ENCODE results near the gene ADGRG7. TPM values are rescaled to one million over a fixed set of nuclear protein-coding genes. Genes with fewer than 3 reads are reported as not detected.

ADGRG7 gene
- total and polyA plus RNA-seq, 4 donors = not detected

DNA sequence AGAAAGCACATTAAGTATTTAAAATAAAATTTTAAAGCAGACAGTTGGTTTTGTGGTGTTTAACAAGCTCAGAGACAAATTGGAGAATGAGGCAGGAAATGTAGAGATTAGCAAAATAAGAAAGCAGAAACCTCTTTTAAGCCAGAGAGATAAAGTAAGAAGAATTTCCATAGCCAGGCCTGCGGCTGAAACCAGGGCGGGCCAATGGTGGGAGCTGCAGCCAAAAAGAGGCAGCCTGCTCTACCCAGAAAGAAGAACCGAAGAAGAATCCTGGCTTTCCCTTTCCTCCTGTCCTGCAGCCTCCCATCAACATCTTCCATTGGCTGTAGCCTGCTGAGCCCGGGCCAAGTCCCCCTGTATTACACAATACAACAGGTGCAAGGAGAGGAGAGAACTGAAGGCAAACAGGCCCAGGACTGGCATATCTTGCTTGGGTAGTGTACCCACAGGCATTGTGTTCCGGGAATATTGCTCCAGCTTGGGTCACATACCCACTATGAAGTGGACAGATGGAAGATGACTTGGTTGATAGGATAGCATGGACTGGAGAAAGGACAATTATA lies 88.4 kb downstream of the ADGRG7 start:
- Histone ChIP-seq H3K9me3 (ENCODE audit: control insufficient read depth in 4 of 4, insufficient read depth in 3 of 4, low read length in 3 of 4) (peaks cover 0 to 4% (median 0%) of the 10 kb centered on the region in 4 donors), H3K4me1 (ENCODE audit: control insufficient read depth in 5 of 5, insufficient read depth in 5 of 5, low read length in 5 of 5) (peaks cover 0 to 22% (median 6%) of the 10 kb centered on the region in 5 donors), H3K4me3 (no peak overlapping the region), H3K9ac (ENCODE audit: insufficient read depth in 1 of 2, low read length in 2 of 2) (no peak overlapping the region), H3K36me3 (ENCODE audit: control insufficient read depth in 4 of 4, insufficient read depth in 4 of 4, low read length in 4 of 4) (no peaks in the 10 kb centered on the region), H3K27me3 (ENCODE audit: control insufficient read depth in 3 of 3, insufficient read depth in 3 of 3, low read length in 2 of 3) (no peaks in the 10 kb centered on the region), H3K27ac (ENCODE audit: low read depth in 1 of 2, low read length in 1 of 2) (no peak overlapping the region)
- TF ChIP-seq, protein P1, sequence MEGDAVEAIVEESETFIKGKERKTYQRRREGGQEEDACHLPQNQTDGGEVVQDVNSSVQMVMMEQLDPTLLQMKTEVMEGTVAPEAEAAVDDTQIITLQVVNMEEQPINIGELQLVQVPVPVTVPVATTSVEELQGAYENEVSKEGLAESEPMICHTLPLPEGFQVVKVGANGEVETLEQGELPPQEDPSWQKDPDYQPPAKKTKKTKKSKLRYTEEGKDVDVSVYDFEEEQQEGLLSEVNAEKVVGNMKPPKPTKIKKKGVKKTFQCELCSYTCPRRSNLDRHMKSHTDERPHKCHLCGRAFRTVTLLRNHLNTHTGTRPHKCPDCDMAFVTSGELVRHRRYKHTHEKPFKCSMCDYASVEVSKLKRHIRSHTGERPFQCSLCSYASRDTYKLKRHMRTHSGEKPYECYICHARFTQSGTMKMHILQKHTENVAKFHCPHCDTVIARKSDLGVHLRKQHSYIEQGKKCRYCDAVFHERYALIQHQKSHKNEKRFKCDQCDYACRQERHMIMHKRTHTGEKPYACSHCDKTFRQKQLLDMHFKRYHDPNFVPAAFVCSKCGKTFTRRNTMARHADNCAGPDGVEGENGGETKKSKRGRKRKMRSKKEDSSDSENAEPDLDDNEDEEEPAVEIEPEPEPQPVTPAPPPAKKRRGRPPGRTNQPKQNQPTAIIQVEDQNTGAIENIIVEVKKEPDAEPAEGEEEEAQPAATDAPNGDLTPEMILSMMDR (IDR thresholded peaks at IDR 0.05; ENCODE audit: control extremely low read depth, extremely low read depth) = no peak
- 81 to 84% methylated on average over 5 of the region's 5 CpGs for WGBS, 2 donors
- ATAC-seq (ENCODE audit: insufficient read depth, low FRiP score) (no peak), DNase-seq (peak in 1 of 3 donors; percentile 25)

DNA sequence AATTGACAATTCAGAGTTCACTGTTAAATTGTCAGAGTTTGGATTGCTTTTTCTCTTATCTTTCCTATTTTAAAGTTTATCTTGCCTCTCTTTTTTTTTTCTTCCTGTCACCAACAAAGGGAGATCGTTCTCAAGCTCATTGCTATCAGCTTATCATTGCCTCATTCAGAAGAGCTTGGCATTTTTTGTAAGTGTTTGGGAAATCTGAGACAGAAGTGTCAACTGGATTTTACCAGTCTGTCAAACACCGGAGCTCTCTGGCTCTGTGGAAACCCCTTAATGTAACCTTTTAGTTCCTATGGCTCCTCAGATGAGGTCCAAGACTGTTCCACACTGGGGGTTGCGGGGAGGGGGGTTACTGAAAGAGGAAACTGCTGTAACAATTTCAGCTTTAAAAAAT lies 89.3 kb downstream of the ADGRG7 start:
- H3K4me1 ChIP-seq (ENCODE audit: control insufficient read depth in 5 of 5, insufficient read depth in 5 of 5, low read length in 5 of 5) = peaks cover 0 to 22% (median 6%) of the 10 kb centered on the region in 5 donors
- 47 to 58% methylated on average over 3 of the region's 3 CpGs for WGBS, 2 donors

DNA sequence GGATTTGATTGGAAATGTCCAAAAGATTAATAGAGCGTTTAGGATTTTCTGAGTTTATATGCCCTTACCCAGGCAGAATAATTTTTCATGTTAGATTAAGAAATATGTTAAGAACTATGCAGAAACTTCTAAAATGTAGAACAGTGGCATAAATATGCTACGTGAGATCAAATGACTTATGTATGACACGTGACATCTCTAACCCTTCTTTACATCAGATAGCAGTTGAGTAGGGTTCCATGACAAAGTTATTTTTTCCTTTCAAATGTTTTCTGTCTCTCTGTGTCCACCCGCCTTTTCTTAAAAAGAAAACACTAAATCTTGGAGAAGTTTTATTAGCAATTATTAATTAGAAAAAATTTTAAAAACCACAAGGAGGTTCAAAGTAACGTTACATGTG lies 91.3 kb downstream of the ADGRG7 start:
- 83 to 90% methylated on average over 5 of the region's 5 CpGs for WGBS, 2 donors
- Histone ChIP-seq H3K9me3 (ENCODE audit: control insufficient read depth in 4 of 4, insufficient read depth in 3 of 4, low read length in 3 of 4) (peaks cover 0 to 4% (median 0%) of the 10 kb centered on the region in 4 donors), H3K27ac (ENCODE audit: low read depth in 1 of 2, low read length in 1 of 2) (no peak overlapping the region), H3K4me3 (no peak overlapping the region), H3K27me3 (ENCODE audit: control insufficient read depth in 3 of 3, insufficient read depth in 3 of 3, low read length in 2 of 3) (peaks cover 0 to 4% (median 0%) of the 10 kb centered on the region in 3 donors), H3K9ac (ENCODE audit: insufficient read depth in 1 of 2, low read length in 2 of 2) (no peak overlapping the region), H3K4me1 (ENCODE audit: control insufficient read depth in 5 of 5, insufficient read depth in 5 of 5, low read length in 5 of 5) (peaks cover 0 to 15% (median 6%) of the 10 kb centered on the region in 5 donors), H3K36me3 (ENCODE audit: control insufficient read depth in 4 of 4, insufficient read depth in 4 of 4, low read length in 4 of 4) (no peaks in the 10 kb centered on the region)
- TF ChIP-seq, protein P1 (IDR thresholded peaks at IDR 0.05; ENCODE audit: control extremely low read depth, extremely low read depth) = no peak
- DNase-seq = no peak
- no peak for ATAC-seq (ENCODE audit: insufficient read depth, low FRiP score)

More for the DNA sequence above, 89.3 kb downstream of the ADGRG7 start:
- peak in 2 of 3 donors; percentile 28 to 31 for DNase-seq
- no peak for ATAC-seq (ENCODE audit: insufficient read depth, low FRiP score)
- TF ChIP-seq, protein P1 (IDR thresholded peaks at IDR 0.05; ENCODE audit: control extremely low read depth, extremely low read depth) = no peak
- H3K4me3 ChIP-seq = no peak overlapping the region
- peaks cover 0 to 3% (median 0%) of the 10 kb centered on the region in 3 donors for H3K27me3 ChIP-seq (ENCODE audit: control insufficient read depth in 3 of 3, insufficient read depth in 3 of 3, low read length in 2 of 3)
- H3K9ac ChIP-seq (ENCODE audit: insufficient read depth in 1 of 2, low read length in 2 of 2) = no peak overlapping the region
- no peak overlapping the region for H3K27ac ChIP-seq (ENCODE audit: low read depth in 1 of 2, low read length in 1 of 2)
- no peaks in the 10 kb centered on the region for H3K36me3 ChIP-seq (ENCODE audit: control insufficient read depth in 4 of 4, insufficient read depth in 4 of 4, low read length in 4 of 4)
- H3K9me3 ChIP-seq (ENCODE audit: control insufficient read depth in 4 of 4, insufficient read depth in 3 of 4, low read length in 3 of 4) = peaks cover 0 to 4% (median 0%) of the 10 kb centered on the region in 4 donors

Measured in lung (tissue), 12 donors.